ENCODE data around the gene ZNF532.

Gene ZNF532

DNA sequence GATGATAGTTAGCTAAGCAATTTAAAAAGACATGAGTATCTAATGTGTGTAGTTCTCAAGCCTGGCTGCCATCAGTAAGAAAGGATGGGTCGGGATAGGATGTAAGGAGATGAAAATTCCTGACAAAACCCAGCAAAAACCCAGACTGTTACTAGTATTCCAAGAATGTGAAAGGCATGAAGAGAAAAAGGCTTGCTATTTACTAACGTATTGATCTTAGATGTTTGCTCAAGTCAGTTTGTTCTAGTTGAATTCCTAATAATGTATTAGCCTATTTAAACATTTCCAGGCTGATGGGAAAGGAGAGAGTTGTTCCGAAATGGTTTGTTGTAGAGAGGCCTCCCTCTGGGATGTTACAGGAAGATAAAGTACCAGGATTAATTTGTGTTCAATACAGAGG lies 88.2 kb downstream of the ZNF532 start:
- TF ChIP-seq EZH2 (IDR thresholded peaks at IDR 0.05; ENCODE audit: borderline replicate concordance, low read depth, low read length, severe bottlenecking): no peak
- TF ChIP-seq, protein P1, sequence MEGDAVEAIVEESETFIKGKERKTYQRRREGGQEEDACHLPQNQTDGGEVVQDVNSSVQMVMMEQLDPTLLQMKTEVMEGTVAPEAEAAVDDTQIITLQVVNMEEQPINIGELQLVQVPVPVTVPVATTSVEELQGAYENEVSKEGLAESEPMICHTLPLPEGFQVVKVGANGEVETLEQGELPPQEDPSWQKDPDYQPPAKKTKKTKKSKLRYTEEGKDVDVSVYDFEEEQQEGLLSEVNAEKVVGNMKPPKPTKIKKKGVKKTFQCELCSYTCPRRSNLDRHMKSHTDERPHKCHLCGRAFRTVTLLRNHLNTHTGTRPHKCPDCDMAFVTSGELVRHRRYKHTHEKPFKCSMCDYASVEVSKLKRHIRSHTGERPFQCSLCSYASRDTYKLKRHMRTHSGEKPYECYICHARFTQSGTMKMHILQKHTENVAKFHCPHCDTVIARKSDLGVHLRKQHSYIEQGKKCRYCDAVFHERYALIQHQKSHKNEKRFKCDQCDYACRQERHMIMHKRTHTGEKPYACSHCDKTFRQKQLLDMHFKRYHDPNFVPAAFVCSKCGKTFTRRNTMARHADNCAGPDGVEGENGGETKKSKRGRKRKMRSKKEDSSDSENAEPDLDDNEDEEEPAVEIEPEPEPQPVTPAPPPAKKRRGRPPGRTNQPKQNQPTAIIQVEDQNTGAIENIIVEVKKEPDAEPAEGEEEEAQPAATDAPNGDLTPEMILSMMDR (IDR thresholded peaks at IDR 0.05; ENCODE audit: borderline replicate concordance, extremely low read depth, low read length, poor library complexity, severe bottlenecking): no peak
- DNase-seq (no peak), ATAC-seq (ENCODE audit: insufficient read depth, low read depth) (no peak)

DNA sequence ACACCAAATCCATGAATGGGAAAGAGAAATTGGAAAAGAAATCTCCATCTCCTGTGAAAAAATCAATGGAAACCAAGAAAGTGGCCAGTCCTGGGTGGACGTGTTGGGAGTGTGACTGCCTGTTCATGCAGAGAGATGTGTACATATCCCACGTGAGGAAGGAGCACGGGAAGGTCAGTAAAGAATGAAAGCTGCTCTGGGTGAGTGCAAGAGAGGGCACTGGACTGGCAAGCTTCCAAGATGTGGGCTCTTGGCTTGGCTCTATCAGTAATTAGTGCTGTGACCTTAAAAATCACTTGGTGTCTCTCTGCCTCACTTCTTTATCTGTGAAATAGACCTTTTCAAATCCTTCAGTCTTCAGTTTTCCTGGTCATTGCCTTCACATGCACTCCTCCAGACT lies 89.0 kb downstream of the ZNF532 start:
- TF ChIP-seq, protein P1 (IDR thresholded peaks at IDR 0.05; ENCODE audit: borderline replicate concordance, extremely low read depth, low read length, poor library complexity, severe bottlenecking): no peak
- TF ChIP-seq EZH2 (IDR thresholded peaks at IDR 0.05; ENCODE audit: borderline replicate concordance, low read depth, low read length, severe bottlenecking): no peak
- Histone ChIP-seq H3K9ac (ENCODE audit: low read depth, low read length) (no peak overlapping the region), H3K36me3 (ENCODE audit: insufficient read depth, low read length) (no peaks in the 10 kb centered on the region), H4K20me1 (ENCODE audit: insufficient read depth, low read length) (no peaks in the 10 kb centered on the region), H3K27ac (ENCODE audit: low read length) (no peak overlapping the region), H3K79me2 (ENCODE audit: insufficient read depth, low read length) (no peaks in the 10 kb centered on the region), H3K4me3 (ENCODE audit: low read depth in 1 of 2, low read length in 2 of 2) (no peak overlapping the region), H3K4me2 (ENCODE audit: insufficient read depth, low read length) (no peak overlapping the region), H2AFZ (ENCODE audit: low read depth, low read length) (no peak overlapping the region), H3K27me3 (ENCODE audit: insufficient read depth, low read length, poor library complexity) (peaks cover 15% of the 10 kb centered on the region), H3K9me3 (ENCODE audit: insufficient read depth, low read length, severe bottlenecking) (no peaks in the 10 kb centered on the region), H3K4me1 (ENCODE audit: insufficient read depth, low read length) (no peaks in the 10 kb centered on the region)
- no peak for DNase-seq
- no peak for ATAC-seq (ENCODE audit: insufficient read depth, low read depth)

More for the DNA sequence above, 88.2 kb downstream of the ZNF532 start:
- Histone ChIP-seq H3K4me3 (ENCODE audit: low read depth in 1 of 2, low read length in 2 of 2) (no peak overlapping the region), H3K27ac (ENCODE audit: low read length) (no peak overlapping the region), H3K9me3 (ENCODE audit: insufficient read depth, low read length, severe bottlenecking) (no peaks in the 10 kb centered on the region), H3K27me3 (ENCODE audit: insufficient read depth, low read length, poor library complexity) (peaks cover 12% of the 10 kb centered on the region), H3K79me2 (ENCODE audit: insufficient read depth, low read length) (no peaks in the 10 kb centered on the region), H3K4me1 (ENCODE audit: insufficient read depth, low read length) (no peaks in the 10 kb centered on the region), H3K4me2 (ENCODE audit: insufficient read depth, low read length) (no peak overlapping the region), H2AFZ (ENCODE audit: low read depth, low read length) (no peak overlapping the region), H3K9ac (ENCODE audit: low read depth, low read length) (no peak overlapping the region), H3K36me3 (ENCODE audit: insufficient read depth, low read length) (no peaks in the 10 kb centered on the region), H4K20me1 (ENCODE audit: insufficient read depth, low read length) (no peaks in the 10 kb centered on the region)

DNA sequence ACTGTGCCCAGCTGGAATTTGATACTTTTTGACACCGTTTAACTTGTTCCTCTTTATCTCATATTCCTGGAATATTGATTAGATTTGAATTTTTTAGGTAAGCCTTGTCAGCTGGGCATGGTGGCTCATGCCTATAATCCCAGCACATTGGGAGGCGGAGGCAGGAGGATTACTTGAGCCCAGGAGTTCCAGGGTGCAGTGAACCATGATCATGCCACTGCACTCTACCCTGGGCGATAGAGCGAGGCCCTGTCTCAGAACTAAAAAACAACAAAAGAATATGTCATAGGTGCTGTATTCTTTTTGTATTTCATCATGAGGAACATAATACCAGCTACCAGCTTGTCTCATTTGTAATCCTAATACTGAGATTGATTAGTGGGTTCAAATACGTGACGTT lies 90.3 kb downstream of the ZNF532 start:
- Histone ChIP-seq H3K4me2 (ENCODE audit: insufficient read depth, low read length) (no peak overlapping the region), H3K9me3 (ENCODE audit: insufficient read depth, low read length, severe bottlenecking) (no peaks in the 10 kb centered on the region), H3K36me3 (ENCODE audit: insufficient read depth, low read length) (no peaks in the 10 kb centered on the region), H3K9ac (ENCODE audit: low read depth, low read length) (no peak overlapping the region), H4K20me1 (ENCODE audit: insufficient read depth, low read length) (no peaks in the 10 kb centered on the region), H3K4me3 (ENCODE audit: low read depth in 1 of 2, low read length in 2 of 2) (no peak overlapping the region), H3K27me3 (ENCODE audit: insufficient read depth, low read length, poor library complexity) (peaks cover 15% of the 10 kb centered on the region), H3K79me2 (ENCODE audit: insufficient read depth, low read length) (no peaks in the 10 kb centered on the region), H3K27ac (ENCODE audit: low read length) (no peak overlapping the region), H2AFZ (ENCODE audit: low read depth, low read length) (no peak overlapping the region), H3K4me1 (ENCODE audit: insufficient read depth, low read length) (no peaks in the 10 kb centered on the region)
- DNase-seq (no peak), ATAC-seq (ENCODE audit: insufficient read depth, low read depth) (no peak)
- TF ChIP-seq, protein P1 (IDR thresholded peaks at IDR 0.05; ENCODE audit: borderline replicate concordance, extremely low read depth, low read length, poor library complexity, severe bottlenecking): no peak
- no peak for TF ChIP-seq EZH2 (IDR thresholded peaks at IDR 0.05; ENCODE audit: borderline replicate concordance, low read depth, low read length, severe bottlenecking)

DNA sequence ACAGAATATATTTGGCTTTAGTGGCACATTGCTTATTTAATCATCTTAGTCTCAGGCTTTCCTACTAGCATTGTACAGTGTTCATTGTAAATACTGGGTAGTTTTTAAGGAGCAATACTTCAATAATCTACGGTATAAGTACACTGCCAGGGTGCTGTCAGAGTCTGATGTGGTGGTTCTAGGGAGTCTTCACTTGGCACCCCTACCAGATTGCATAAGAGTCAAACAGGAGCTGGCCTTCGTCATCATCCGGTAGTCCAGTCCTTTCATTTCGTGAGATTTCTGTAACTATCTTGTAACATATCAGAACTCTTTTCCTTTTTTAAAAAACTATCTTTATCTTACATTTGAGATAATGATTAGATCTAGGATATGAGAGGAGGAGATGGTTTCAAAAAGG lies 91.1 kb downstream of the ZNF532 start:
- Histone ChIP-seq H4K20me1 (ENCODE audit: insufficient read depth, low read length) (no peaks in the 10 kb centered on the region), H3K9me3 (ENCODE audit: insufficient read depth, low read length, severe bottlenecking) (no peaks in the 10 kb centered on the region), H3K9ac (ENCODE audit: low read depth, low read length) (no peak overlapping the region), H3K79me2 (ENCODE audit: insufficient read depth, low read length) (no peaks in the 10 kb centered on the region), H3K4me2 (ENCODE audit: insufficient read depth, low read length) (no peak overlapping the region), H3K27ac (ENCODE audit: low read length) (no peak overlapping the region), H3K36me3 (ENCODE audit: insufficient read depth, low read length) (no peaks in the 10 kb centered on the region), H3K4me3 (ENCODE audit: low read depth in 1 of 2, low read length in 2 of 2) (no peak overlapping the region), H3K4me1 (ENCODE audit: insufficient read depth, low read length) (no peaks in the 10 kb centered on the region), H3K27me3 (ENCODE audit: insufficient read depth, low read length, poor library complexity) (peaks cover 17% of the 10 kb centered on the region), H2AFZ (ENCODE audit: low read depth, low read length) (no peak overlapping the region)
- TF ChIP-seq, protein P1 (IDR thresholded peaks at IDR 0.05; ENCODE audit: borderline replicate concordance, extremely low read depth, low read length, poor library complexity, severe bottlenecking): no peak
- TF ChIP-seq EZH2 (IDR thresholded peaks at IDR 0.05; ENCODE audit: borderline replicate concordance, low read depth, low read length, severe bottlenecking): no peak
- ATAC-seq (ENCODE audit: insufficient read depth, low read depth) (no peak), DNase-seq (no peak)

All from DND-41 (cell line).